GM12878 (cell line): Measurements from ENCODE around the gene TBXAS1. TPM values are rescaled to one million over a fixed set of nuclear protein-coding genes. Genes with fewer than 3 reads are reported as not detected.

ENCODE experiments used
- ATAC-seq: fragments of 200-7000 bp; cut with Tn5 transposase; 3 replicates; pipeline ENCODE4 v1.9.1; 2020; ENCODE audit warnings: mild to moderate bottlenecking, moderate library complexity
- BruUV-seq: library from RNA; stranded (reverse); fragments of 400-500 nt; replicated peaks from 2 replicates; lab custom pipeline; 2021; lab: Mats Ljungman, UMichigan
- CTCF ChIA-PET: fragments of 300-600 bp; sonication (Branson Sonifier 250); formaldehyde crosslinking; extraction: SDS; loops from one replicate; lab custom pipeline; 2021; ENCODE audit warnings: inconsistent platforms; lab: Yijun Ruan, JAX
- POLR2A ChIA-PET: fragments of 350-600 bp; formaldehyde crosslinking; extraction: SDS; loops from one replicate; lab custom pipeline; 2021; ENCODE audit warnings: inconsistent platforms; lab: Charles Lee
- RAD21 ChIA-PET: fragments of 300-600 bp; sonication (Branson Sonifier 250); formaldehyde crosslinking; loops from one replicate; lab custom pipeline; 2023; ENCODE audit warnings: antibody characterized with exemption; ENCODE audit not compliant: unreplicated experiment; lab: Charles Lee
- SMC1A ChIA-PET: fragments of 300-600 bp; sonication (Branson Sonifier 250); formaldehyde crosslinking; loops from one replicate; lab custom pipeline; 2023; ENCODE audit not compliant: unreplicated experiment, uncharacterized antibody; lab: Charles Lee
- DNase-seq: peaks from one replicate; pipeline ENCODE4 v3.0.0-alpha.2; 2011; ENCODE audit warnings: low read depth, low spot score
- FAIRE-seq: peaks from 3 replicates; lab custom pipeline; 2011; peaks lifted over from hg19 to GRCh38; lab: Jason Lieb, UNC
- H2AFZ ChIP-seq: 2 replicates; pipeline ENCODE4 v1.6.0; 2011; ENCODE audit warnings: low read depth, low read length, control low read depth; ENCODE audit not compliant: control insufficient read depth
- H3K27ac ChIP-seq: 2 replicates; pipeline ENCODE4 v1.5.1; 2011; ENCODE audit warnings: control low read depth; ENCODE audit not compliant: control insufficient read depth, insufficient read depth
- H3K27me3 ChIP-seq, 2 experiments: replicated peaks in 1 of 2; 2 replicates each; pipeline versions ENCODE4 v1.6.0 to v1.6.1; 2011; ENCODE audit warnings: low read length in 1 of 2; ENCODE audit not compliant: control insufficient read depth in 2 of 2, insufficient read depth in 2 of 2
- H3K36me3 ChIP-seq, 2 experiments: 2 replicates each; pipeline ENCODE4 v1.5.1; 2011; ENCODE audit warnings: low read length in 1 of 2; ENCODE audit not compliant: control insufficient read depth in 2 of 2, insufficient read depth in 2 of 2
- H3K4me1 ChIP-seq: 2 replicates; pipeline ENCODE4 v1.6.1; 2011; ENCODE audit warnings: mild to moderate bottlenecking, low read length, moderate library complexity, mixed read lengths; ENCODE audit not compliant: control insufficient read depth, insufficient read depth
- H3K4me2 ChIP-seq: 2 replicates; pipeline ENCODE4 v1.6.0; 2011; ENCODE audit warnings: control low read depth; ENCODE audit not compliant: control insufficient read depth, insufficient read depth
- H3K4me3 ChIP-seq: fragments of 200-600 bp; sonication (generic); 2 replicates; pipeline ENCODE4 v1.5.1; 2016
- H3K79me2 ChIP-seq: 2 replicates; pipeline ENCODE4 v1.6.0; 2011; ENCODE audit warnings: low read length; ENCODE audit not compliant: control insufficient read depth, insufficient read depth
- H3K9ac ChIP-seq: 2 replicates; pipeline ENCODE4 v1.8.0; 2011; ENCODE audit warnings: low read length, control low read depth, mixed read lengths; ENCODE audit not compliant: control insufficient read depth, insufficient read depth
- H3K9me3 ChIP-seq: replicated peaks from 3 replicates; pipeline ENCODE4 v1.5.1; 2011; ENCODE audit warnings: mild to moderate bottlenecking, low read length; ENCODE audit not compliant: control insufficient read depth, insufficient read depth
- H4K20me1 ChIP-seq: 2 replicates; pipeline ENCODE4 v1.6.0; 2011; ENCODE audit not compliant: control insufficient read depth, insufficient read depth
- ATF7 ChIP-seq: fragments of 450-650 bp; IDR thresholded peaks from 2 replicates; pipeline ENCODE4 v1.6.1; 2016; ENCODE audit warnings: low read depth, mild to moderate bottlenecking
- GABPA ChIP-seq: IDR thresholded peaks from 2 replicates; pipeline ENCODE4 v1.6.1; 2014; ENCODE audit warnings: antibody characterized with exemption, low read depth, mild to moderate bottlenecking, inconsistent platforms
- MEF2B ChIP-seq: fragments of 450-650 bp; IDR thresholded peaks from 2 replicates; pipeline ENCODE4 v1.6.1; 2018; ENCODE audit warnings: mild to moderate bottlenecking, moderate library complexity; ENCODE audit not compliant: partially characterized antibody, poor library complexity, severe bottlenecking
- MTA2 ChIP-seq: fragments of 450-650 bp; IDR thresholded peaks from 2 replicates; pipeline ENCODE4 v1.6.1; 2016; ENCODE audit warnings: low read depth, mild to moderate bottlenecking, moderate library complexity
- NFIC ChIP-seq: IDR thresholded peaks from 2 replicates; pipeline ENCODE4 v1.6.1; 2012; ENCODE audit warnings: low read depth, mild to moderate bottlenecking, inconsistent platforms, low read length, moderate library complexity
- PAX5 ChIP-seq: IDR thresholded peaks from 2 replicates; pipeline ENCODE4 v1.6.1; 2011; ENCODE audit warnings: low read depth, low read length, borderline replicate concordance
- SPI1 ChIP-seq: IDR thresholded peaks from 2 replicates; pipeline ENCODE4 v1.6.1; 2011; ENCODE audit warnings: low read depth, mild to moderate bottlenecking, low read length, moderate library complexity, borderline replicate concordance; ENCODE audit not compliant: insufficient read depth
- ZNF24 ChIP-seq: fragments of 450-650 bp; IDR thresholded peaks from 2 replicates; pipeline ENCODE4 v1.6.1; 2017; ENCODE audit warnings: antibody characterized with exemption, mild to moderate bottlenecking
- ZSCAN29 ChIP-seq: fragments of 450-650 bp; IDR thresholded peaks from 2 replicates; pipeline ENCODE4 v1.6.1; 2017; ENCODE audit warnings: mild to moderate bottlenecking, moderate library complexity
- WGBS: methylation state at CpG from one replicate; pipeline ENCODE4 v1.1.6; 2016; ENCODE audit warnings: low lambda C conversion rate; ENCODE audit not compliant: insufficient replicate concordance, insufficient coverage; ENCODE audit errors: missing lambda C conversion rate; 5-methylcytosine and 5-hydroxymethylcytosine counted together
- in situ Hi-C: fragments of 300-500 bp; cut with MboI; formaldehyde crosslinking; loops from 9 replicates; pipeline ENCODE4 v1.14.3; 2018; ENCODE audit warnings: mixed read lengths
- intact Hi-C: fragments of 100-400 bp; cut with micrococcal nuclease; formaldehyde crosslinking; loops from one replicate; pipeline ENCODE4 v1.14.2; 2022; ENCODE audit not compliant: unreplicated experiment
- polyA plus RNA-seq, 11 experiments: library from polyadenylated mRNA; depleted of rRNA in 4 of 11; unstranded in 6 of 11; stranded (reverse) in 5 of 11; fragments of >200 nt; fragmentation: Nextera tagmentation in 4 of 11; fragmentation: Illumina TruSeq in 1 of 11; extraction: Ambion mirVana in 4 of 11; extraction: Trizol in 1 of 11; gene quantifications; 1 replicate in 1 of 11; 2 replicates in 10 of 11; pipeline versions ENCODE4 v1.2.1 to v1.2.3, GENCODE V29; 2011 to 2016; ENCODE audit warnings: inconsistent platforms in 2 of 11, missing spikeins in 2 of 11, low read depth in 1 of 11
- total RNA-seq, 4 experiments: library from RNA; depleted of rRNA in 3 of 4; stranded (reverse); fragments of >200 nt in 3 of 4; fragmentation: Illumina TruSeq in 1 of 4; extraction: Trizol in 1 of 4; gene quantifications; 2 replicates each; pipeline versions ENCODE4 v1.2.1 to v1.2.3, GENCODE V29; 2013 to 2021
- TF ChIP-seq, protein P1 (sequence below): IDR thresholded peaks from 2 replicates; pipeline ENCODE4 v1.6.1; 2012; ENCODE audit warnings: improper control_type of control experiment, low read depth, low read length; ENCODE audit not compliant: insufficient replicate concordance
- TF ChIP-seq, protein P2 (sequence below): IDR thresholded peaks from 2 replicates; pipeline ENCODE4 v1.6.1; 2011; ENCODE audit warnings: low read depth, mild to moderate bottlenecking, low read length, moderate library complexity, borderline replicate concordance; ENCODE audit errors: extremely low read depth
- TF ChIP-seq, protein P3 (sequence below): fragments of 450-650 bp; IDR thresholded peaks from 2 replicates; pipeline ENCODE4 v1.6.1; 2016; ENCODE audit warnings: mild to moderate bottlenecking, moderate library complexity, borderline replicate concordance

The TBXAS1 gene
- total and polyA plus RNA-seq, 10 of the 15 experiments (the other 5 are each of a cell fraction or from before 2014, with no cell fraction given) = 1.5 to 32.7 (median 16.3) TPM

DNA sequence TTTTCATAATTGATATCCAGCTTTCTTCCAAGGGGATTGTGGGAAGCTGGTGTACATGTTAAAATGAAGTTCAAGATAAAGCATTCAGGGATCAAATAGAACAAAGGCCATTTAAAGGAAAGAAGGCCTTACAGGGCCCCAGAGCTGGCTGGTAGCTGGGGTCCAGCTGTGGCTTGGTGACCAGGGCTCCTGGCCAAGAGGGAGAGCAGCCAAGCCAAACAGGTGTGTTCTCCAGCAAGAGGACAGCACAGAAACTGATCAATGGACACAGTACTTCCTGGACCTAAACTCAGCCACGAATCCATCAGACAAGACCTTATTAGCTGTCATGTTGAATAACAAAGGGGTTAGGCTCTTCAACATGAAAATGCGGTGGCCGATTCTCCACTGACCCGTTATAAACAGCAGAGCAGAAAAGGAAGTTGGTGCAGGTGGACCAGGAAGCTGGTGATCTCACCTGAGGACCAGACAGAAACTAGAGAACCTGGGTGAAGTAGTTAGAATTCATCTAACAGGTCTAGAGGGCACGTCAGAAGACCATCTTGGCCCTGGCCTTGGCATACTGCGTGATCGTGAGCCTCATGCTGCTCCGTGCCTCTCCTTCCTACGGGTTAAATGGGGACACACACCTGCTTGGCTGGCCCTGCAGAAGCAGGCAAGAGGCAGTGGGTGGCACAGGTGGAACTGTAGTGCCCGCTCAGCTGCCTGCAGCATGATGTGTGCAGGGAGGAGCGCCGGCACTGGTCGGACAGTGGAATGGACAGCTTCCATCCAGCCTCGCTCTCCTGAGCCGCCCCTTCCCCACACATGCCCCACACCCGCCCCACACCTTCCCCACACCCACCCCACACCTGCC is 179.9 kb downstream of the TBXAS1 start:
- POLR2A ChIA-PET = no interaction called here
- no TSS peak for BruUV-seq
- Histone ChIP-seq H3K79me2 (no peaks in the 10 kb centered on the region), H3K4me2 (no peak overlapping the region), H4K20me1 (no peaks in the 10 kb centered on the region), H3K27ac (no peak overlapping the region), H3K9me3 (no peaks in the 10 kb centered on the region), H3K36me3 (no peaks in the 10 kb centered on the region), H3K4me3 (no peak overlapping the region), H3K27me3 (no peaks in the 10 kb centered on the region; a peak in 2 of 4 replicates), H2AFZ (no peak overlapping the region), H3K4me1 (no peaks in the 10 kb centered on the region), H3K9ac (no peak overlapping the region)
- no peak for DNase-seq
- RAD21 ChIA-PET = no interaction called here
- WGBS = 83% methylated on average over 11 of the region's 16 CpGs
- no peak for ATAC-seq
- intact Hi-C loops = no loop called here
- CTCF ChIA-PET = interaction anchor here (0.6 kb wide), 1 partner anchor 351 kb away, joined by 3 read pairs; no protein-coding TSS in a partner anchor
- SMC1A ChIA-PET = interaction anchor here (1.4 kb wide), 1 partner anchor 363 kb away, joined by 4 read pairs; no protein-coding TSS in a partner anchor
- FAIRE-seq = no peak
- in situ Hi-C loops = no loop called here
- TF ChIP-seq, protein P1, sequence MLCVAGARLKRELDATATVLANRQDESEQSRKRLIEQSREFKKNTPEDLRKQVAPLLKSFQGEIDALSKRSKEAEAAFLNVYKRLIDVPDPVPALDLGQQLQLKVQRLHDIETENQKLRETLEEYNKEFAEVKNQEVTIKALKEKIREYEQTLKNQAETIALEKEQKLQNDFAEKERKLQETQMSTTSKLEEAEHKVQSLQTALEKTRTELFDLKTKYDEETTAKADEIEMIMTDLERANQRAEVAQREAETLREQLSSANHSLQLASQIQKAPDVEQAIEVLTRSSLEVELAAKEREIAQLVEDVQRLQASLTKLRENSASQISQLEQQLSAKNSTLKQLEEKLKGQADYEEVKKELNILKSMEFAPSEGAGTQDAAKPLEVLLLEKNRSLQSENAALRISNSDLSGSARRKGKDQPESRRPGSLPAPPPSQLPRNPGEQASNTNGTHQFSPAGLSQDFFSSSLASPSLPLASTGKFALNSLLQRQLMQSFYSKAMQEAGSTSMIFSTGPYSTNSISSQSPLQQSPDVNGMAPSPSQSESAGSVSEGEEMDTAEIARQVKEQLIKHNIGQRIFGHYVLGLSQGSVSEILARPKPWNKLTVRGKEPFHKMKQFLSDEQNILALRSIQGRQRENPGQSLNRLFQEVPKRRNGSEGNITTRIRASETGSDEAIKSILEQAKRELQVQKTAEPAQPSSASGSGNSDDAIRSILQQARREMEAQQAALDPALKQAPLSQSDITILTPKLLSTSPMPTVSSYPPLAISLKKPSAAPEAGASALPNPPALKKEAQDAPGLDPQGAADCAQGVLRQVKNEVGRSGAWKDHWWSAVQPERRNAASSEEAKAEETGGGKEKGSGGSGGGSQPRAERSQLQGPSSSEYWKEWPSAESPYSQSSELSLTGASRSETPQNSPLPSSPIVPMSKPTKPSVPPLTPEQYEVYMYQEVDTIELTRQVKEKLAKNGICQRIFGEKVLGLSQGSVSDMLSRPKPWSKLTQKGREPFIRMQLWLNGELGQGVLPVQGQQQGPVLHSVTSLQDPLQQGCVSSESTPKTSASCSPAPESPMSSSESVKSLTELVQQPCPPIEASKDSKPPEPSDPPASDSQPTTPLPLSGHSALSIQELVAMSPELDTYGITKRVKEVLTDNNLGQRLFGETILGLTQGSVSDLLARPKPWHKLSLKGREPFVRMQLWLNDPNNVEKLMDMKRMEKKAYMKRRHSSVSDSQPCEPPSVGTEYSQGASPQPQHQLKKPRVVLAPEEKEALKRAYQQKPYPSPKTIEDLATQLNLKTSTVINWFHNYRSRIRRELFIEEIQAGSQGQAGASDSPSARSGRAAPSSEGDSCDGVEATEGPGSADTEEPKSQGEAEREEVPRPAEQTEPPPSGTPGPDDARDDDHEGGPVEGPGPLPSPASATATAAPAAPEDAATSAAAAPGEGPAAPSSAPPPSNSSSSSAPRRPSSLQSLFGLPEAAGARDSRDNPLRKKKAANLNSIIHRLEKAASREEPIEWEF = no peak
- no peak for TF ChIP-seq SPI1
- TF ChIP-seq ZSCAN29 = no peak
- TF ChIP-seq GABPA = no peak
- TF ChIP-seq MTA2 = no peak
- TF ChIP-seq, protein P2, sequence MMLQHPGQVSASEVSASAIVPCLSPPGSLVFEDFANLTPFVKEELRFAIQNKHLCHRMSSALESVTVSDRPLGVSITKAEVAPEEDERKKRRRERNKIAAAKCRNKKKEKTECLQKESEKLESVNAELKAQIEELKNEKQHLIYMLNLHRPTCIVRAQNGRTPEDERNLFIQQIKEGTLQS = no peak
- TF ChIP-seq ZNF24 = no peak
- TF ChIP-seq ATF7 = no peak
- TF ChIP-seq MEF2B = no peak
- TF ChIP-seq, protein P3, sequence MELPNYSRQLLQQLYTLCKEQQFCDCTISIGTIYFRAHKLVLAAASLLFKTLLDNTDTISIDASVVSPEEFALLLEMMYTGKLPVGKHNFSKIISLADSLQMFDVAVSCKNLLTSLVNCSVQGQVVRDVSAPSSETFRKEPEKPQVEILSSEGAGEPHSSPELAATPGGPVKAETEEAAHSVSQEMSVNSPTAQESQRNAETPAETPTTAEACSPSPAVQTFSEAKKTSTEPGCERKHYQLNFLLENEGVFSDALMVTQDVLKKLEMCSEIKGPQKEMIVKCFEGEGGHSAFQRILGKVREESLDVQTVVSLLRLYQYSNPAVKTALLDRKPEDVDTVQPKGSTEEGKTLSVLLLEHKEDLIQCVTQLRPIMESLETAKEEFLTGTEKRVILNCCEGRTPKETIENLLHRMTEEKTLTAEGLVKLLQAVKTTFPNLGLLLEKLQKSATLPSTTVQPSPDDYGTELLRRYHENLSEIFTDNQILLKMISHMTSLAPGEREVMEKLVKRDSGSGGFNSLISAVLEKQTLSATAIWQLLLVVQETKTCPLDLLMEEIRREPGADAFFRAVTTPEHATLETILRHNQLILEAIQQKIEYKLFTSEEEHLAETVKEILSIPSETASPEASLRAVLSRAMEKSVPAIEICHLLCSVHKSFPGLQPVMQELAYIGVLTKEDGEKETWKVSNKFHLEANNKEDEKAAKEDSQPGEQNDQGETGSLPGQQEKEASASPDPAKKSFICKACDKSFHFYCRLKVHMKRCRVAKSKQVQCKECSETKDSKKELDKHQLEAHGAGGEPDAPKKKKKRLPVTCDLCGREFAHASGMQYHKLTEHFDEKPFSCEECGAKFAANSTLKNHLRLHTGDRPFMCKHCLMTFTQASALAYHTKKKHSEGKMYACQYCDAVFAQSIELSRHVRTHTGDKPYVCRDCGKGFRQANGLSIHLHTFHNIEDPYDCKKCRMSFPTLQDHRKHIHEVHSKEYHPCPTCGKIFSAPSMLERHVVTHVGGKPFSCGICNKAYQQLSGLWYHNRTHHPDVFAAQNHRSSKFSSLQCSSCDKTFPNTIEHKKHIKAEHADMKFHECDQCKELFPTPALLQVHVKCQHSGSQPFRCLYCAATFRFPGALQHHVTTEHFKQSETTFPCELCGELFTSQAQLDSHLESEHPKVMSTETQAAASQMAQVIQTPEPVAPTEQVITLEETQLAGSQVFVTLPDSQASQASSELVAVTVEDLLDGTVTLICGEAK = no peak
- TF ChIP-seq PAX5 = no peak
- no peak for TF ChIP-seq NFIC
